AG04450 (cell line): ENCODE measurements around the gene RAE1. TPM values are rescaled to one million over a fixed set of nuclear protein-coding genes. Genes with fewer than 3 reads are reported as not detected.

ENCODE experiments used
- CTCF ChIA-PET: fragments of 300-600, 350-600 bp; formaldehyde crosslinking; extraction: SDS; loops from one replicate; lab custom pipeline; 2022; ENCODE audit warnings: antibody characterized with exemption, inconsistent platforms; lab: Charles Lee
- POLR2A ChIA-PET: fragments of 350-600 bp; formaldehyde crosslinking; extraction: SDS; loops from one replicate; lab custom pipeline; 2021; ENCODE audit warnings: antibody characterized with exemption, inconsistent platforms; lab: Yijun Ruan, JAX
- DNase-seq: peaks from one replicate; pipeline ENCODE4 v3.0.0-alpha.2; 2011; ENCODE audit warnings: low read depth, low spot score
- H3K27ac ChIP-seq: one replicate; pipeline ENCODE4 v1.5.1; 2012; ENCODE audit warnings: low read depth, low read length, control low read depth
- H3K27me3 ChIP-seq: one replicate; pipeline ENCODE4 v1.6.0; 2012; ENCODE audit warnings: low read length; ENCODE audit not compliant: control insufficient read depth, insufficient read depth
- H3K4me3 ChIP-seq: 2 replicates; pipeline ENCODE4 v1.5.1; 2011; ENCODE audit warnings: mild to moderate bottlenecking, low read depth, low read length, control low read depth
- H3K9me3 ChIP-seq: 2 replicates; pipeline ENCODE4 v1.5.1; 2012; ENCODE audit warnings: low read length; ENCODE audit not compliant: control insufficient read depth, insufficient read depth
- polyA plus RNA-seq: library from polyadenylated mRNA; depleted of rRNA; stranded (reverse); fragments of >200 nt; gene quantifications from 2 replicates; pipeline ENCODE4 v1.2.3, GENCODE V29; 2011
- TF ChIP-seq, protein P1 (sequence below): IDR thresholded peaks from 2 replicates; pipeline ENCODE4 v1.5.1; 2011; ENCODE audit warnings: low read depth, low read length, control low read depth, inconsistent platforms

The RAE1 gene
- polyA plus RNA-seq, 1 experiment, result 45.8 TPM

DNA sequence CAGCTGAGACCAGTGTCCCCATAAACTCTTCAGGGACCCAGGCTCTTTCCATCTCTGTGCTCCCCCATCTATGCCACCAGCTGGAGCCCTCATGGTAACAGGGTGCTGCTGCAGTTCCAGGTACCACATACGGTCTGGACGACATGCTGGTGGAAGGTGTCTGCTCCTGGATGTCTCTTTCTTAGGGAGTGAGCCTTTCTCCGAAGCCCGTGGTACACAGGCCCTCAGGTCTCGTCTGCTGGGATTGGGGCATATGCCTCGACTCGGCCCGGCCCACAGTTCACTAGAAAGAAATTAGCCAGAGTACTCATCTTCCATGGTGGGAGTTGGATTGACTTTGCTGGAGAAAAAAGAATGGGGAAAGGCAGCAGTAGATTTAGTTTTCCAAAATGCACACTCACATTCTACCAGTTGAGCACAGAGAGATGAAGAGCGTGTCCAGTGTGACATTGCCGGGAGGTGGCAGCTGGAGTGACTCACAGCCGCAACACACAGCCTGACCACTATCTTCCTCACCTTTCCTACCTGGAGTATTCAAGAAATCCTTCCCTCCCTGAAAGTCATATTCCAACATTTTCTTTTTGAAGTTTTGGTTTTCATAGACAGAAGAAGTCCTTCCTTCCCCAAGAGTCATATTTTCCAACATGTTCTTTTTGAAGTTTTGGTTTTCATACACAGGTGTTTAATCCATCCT lies 40.1 kb upstream of the RAE1 start:
- H3K27me3 ChIP-seq, result no peaks in the 10 kb centered on the region
- H3K27ac ChIP-seq, result no peak overlapping the region
- TF ChIP-seq, protein P1, sequence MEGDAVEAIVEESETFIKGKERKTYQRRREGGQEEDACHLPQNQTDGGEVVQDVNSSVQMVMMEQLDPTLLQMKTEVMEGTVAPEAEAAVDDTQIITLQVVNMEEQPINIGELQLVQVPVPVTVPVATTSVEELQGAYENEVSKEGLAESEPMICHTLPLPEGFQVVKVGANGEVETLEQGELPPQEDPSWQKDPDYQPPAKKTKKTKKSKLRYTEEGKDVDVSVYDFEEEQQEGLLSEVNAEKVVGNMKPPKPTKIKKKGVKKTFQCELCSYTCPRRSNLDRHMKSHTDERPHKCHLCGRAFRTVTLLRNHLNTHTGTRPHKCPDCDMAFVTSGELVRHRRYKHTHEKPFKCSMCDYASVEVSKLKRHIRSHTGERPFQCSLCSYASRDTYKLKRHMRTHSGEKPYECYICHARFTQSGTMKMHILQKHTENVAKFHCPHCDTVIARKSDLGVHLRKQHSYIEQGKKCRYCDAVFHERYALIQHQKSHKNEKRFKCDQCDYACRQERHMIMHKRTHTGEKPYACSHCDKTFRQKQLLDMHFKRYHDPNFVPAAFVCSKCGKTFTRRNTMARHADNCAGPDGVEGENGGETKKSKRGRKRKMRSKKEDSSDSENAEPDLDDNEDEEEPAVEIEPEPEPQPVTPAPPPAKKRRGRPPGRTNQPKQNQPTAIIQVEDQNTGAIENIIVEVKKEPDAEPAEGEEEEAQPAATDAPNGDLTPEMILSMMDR, result no peak
- no peak for DNase-seq
- no peaks in the 10 kb centered on the region for H3K9me3 ChIP-seq
- CTCF ChIA-PET, result no interaction called here
- H3K4me3 ChIP-seq, result no peak overlapping the region
- POLR2A ChIA-PET, result no interaction called here

DNA sequence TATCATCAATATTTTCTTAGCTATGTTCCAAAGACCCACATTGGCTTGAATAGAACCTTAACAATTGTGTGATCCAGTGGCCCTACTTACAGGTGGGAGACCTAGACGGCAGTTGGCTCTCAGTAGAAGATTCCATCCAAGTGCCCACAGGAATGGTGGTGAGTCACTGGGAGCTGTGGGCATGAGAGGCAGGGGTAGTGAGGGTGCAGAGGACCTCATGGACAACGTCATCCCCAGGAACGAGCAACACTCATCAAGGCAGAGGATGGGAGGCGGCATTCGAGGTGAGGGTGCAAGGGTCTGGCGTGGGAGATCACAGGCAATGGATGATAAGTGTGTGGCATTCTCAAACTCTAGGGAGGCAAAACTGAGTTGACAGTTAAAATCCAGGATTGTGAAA lies 38.9 kb upstream of the RAE1 start:
- H3K9me3 ChIP-seq, result no peaks in the 10 kb centered on the region
- H3K27me3 ChIP-seq, result no peaks in the 10 kb centered on the region
- TF ChIP-seq, protein P1, result no peak
- ChIA-PET CTCF (no interaction called here), POLR2A (no interaction called here)
- no peak for DNase-seq
- H3K4me3 ChIP-seq, result no peak overlapping the region
- no peak overlapping the region for H3K27ac ChIP-seq

DNA sequence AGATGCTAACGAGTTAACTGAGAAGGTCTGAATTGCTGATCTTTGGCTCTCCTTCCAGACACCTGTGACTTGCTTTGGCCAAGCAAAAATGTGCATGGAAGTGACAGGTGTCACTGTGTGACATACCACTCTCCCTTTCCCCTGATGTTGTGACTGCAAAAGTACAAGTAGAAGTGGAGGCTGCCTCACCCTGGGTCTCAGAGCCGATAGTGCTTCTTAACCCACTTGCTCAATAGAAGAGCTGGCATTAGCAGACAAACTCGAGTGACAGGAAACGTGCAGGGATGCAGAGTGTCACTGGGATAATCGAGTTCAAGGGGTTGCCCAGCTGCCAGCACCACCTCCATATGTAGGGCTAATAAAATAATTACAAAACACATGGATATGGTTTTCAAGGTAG lies 37.8 kb upstream of the RAE1 start:
- POLR2A ChIA-PET, result no interaction called here
- no peak for DNase-seq
- Histone ChIP-seq H3K27me3 (no peaks in the 10 kb centered on the region), H3K4me3 (no peak overlapping the region), H3K27ac (no peak overlapping the region), H3K9me3 (no peaks in the 10 kb centered on the region)
- CTCF ChIA-PET, result no interaction called here
- TF ChIP-seq, protein P1, result no peak

DNA sequence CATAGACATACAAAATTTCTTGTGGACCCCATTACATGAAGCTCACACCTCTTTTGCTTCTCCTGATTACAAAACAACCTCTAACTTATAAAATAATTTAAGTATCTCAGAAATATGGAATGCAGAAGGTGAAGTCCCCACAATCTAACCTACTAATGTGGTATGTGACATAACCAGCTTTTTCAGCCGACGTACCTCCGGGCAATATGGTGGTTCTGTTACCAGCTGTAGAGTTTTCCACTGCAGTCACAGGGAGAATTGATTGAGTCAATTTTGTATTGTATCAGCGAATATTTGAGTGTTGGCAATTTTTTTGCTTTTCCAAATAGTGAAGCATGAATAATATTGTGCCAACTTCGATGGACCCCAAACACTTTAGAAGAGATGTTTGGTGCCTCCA lies 37.1 kb upstream of the RAE1 start:
- TF ChIP-seq, protein P1, result no peak
- ChIA-PET POLR2A (no interaction called here), CTCF (no interaction called here)
- no peak for DNase-seq
- Histone ChIP-seq H3K9me3 (no peaks in the 10 kb centered on the region), H3K27ac (no peak overlapping the region), H3K27me3 (no peaks in the 10 kb centered on the region), H3K4me3 (no peak overlapping the region)

DNA sequence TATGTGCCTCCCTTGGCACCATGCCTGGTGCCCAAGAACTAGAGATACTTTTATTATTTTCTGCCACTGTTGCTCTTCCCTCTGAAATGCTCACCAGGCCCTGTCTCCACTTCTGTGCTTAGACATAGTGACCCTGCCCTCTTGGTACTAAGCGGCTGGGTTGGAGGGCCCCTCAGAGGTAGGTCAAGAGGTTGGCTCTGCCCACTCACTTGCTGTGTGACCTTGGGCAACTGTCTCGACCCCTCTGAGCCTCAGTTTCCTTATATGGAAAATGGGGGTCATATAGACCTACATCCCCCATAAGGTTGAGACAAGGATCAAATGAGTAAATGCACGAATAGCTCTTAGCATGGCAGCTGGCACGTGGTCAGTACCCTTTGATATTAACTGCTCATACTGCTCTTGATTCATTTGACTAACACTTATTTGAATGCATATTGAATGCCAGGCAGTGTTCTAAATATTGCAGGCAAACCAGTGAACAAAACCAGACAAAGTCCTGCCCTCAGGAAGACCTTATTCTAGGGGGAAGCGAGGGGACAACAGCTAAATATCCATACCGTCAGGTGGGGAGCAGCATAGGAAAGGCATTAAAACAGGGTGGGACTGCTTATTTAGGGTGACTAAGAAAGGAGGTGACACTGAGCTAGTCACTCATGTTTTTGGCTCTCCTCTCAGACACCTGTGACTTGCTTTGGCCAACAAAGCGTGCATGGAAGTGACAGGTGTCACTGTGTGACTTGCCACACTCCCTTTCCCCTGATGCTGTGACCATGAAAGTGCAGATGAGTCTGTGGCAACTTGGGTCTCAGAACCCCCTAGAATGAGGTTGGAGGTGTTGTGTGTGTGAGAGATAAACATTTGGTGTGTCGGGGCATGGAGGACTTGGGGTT lies 35.7 kb upstream of the RAE1 start:
- POLR2A ChIA-PET, result no interaction called here
- CTCF ChIA-PET, result no interaction called here
- no peaks in the 10 kb centered on the region for H3K27me3 ChIP-seq
- no peak overlapping the region for H3K4me3 ChIP-seq
- H3K9me3 ChIP-seq, result no peaks in the 10 kb centered on the region
- TF ChIP-seq, protein P1, result no peak
- no peak overlapping the region for H3K27ac ChIP-seq
- DNase-seq, result no peak
